ENCODE measurements around the gene SOS1.

The SOS1 gene

DNA sequence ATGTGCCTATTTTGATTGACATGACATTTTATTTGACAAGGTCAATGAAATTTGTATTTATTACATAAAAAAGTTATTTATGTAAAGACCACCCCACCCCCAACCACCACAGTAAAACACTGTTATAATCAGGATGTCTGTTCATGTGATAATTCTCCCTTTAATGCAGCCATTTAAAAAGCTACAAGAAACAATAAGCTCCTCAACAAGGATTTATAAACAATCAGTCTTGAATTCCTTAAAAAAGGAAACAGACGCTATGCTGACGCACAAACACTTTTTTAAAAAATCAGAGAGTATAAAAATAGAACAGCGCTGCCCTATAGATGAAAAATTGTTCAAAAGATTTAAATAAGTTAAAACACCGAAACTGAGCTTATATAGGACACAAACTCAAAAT is 102.2 kb downstream of the SOS1 start:
- DNase-seq = no peak

DNA sequence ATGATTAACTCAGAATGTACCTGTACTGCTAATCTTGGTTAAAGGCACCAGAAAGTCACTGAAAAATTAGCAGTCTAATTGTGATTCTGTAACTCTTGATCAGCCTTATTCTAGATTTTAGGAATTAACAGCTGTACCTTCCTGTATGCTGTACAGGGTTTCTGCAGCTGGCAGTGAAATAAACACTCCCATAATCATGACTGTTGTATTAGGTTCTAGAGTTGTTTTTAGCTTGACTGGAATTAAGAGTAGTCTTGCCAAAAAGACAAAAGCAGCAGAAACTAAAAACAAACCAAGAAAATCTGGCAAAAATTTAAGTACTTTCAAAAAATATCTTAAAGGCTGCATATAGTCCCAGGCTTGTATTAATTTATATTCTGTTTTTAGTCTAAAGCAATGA is 103.5 kb downstream of the SOS1 start:
- no peak for DNase-seq

DNA sequence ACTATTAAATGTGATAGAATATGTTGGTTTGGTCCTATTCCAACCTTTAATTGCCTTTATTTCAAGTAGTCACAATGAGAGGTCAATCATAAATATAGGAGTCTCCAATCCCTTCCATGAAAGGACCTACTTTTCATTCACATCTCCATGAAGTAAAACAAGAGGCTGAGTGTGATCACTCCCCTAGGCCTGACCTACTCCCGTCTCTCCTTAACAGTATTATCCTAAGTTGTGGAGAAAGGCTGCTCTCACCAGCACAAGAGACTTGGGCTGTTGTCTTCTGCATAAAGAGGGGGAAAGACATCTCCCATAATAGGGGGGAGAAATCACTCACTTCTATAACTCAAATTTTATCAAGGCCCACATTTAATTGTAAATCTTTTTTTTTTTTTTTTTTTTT is 105.4 kb downstream of the SOS1 start:
- DNase-seq = no peak

DNA sequence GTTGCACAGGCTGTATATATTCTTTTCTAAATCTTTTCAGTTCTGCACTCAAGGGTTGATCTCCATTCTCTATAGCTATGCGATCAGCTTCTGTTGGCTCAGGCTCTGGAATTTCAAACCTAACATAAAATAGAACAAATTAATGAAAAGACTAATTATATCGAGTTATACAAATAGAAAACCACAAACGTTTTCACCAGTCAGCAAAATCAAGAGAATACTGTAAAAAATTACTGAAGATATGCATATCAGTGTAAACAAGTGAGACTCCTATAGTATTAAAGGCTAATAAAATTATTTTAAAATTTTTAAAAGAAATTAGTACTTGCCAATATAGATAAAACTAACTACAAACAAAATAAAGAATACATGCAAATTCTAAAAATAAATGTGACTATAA is 107.0 kb downstream of the SOS1 start:
- no peak for DNase-seq

DNA sequence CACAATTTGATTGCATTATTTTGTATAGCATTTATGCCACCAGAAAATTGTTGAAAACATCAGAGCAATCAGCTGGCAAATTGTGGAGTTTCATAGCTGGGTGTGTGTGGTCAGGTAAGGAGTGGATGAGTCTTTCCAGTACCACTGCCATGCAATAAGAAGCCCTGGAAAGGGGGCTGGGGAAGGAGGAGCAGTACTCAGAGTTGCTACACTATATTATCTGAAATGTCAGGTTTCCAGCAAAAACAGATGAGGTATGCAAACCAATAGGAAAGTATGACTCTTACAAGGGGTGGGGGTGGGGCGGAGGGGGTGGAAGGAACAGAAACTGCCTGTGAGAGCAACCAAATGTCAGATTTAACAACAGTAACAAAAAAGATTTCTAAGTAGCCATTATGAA is 112.2 kb downstream of the SOS1 start:
- DNase-seq = no peak

- DNase-seq = no peak
These were observed 112.9 kb downstream of the SOS1 start for GRCh38 chr2:39007875-39008504.

GRCh38 chr2:39000552-39000951 is 120.3 kb downstream of the SOS1 start:
- DNase-seq = no peak

- no peak for DNase-seq
These were observed 123.1 kb downstream of the SOS1 start for GRCh38 chr2:38997781-38998180.

DNA sequence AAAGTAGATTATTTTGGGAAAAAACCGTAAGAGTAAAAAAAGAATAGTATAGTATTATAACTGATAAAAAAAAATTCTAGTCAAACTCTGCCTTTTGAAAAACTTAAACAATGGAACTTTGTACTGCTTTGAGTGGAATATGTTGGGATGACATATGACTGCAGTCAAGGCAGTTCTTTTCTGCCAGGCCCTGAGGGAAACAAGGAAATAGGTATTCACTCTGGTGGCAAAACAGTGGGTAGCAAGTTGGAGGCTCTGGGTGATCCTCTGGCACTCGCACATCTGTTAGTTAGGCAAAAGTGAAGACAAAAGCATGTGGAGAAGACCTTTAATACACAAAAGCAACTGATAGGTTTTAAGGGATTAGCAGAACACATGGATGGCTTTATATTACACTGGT is 129.0 kb downstream of the SOS1 start:
- DNase-seq = no peak

- no peak for DNase-seq
These were observed 132.1 kb downstream of the SOS1 start for GRCh38 chr2:38988716-38989115.

DNA sequence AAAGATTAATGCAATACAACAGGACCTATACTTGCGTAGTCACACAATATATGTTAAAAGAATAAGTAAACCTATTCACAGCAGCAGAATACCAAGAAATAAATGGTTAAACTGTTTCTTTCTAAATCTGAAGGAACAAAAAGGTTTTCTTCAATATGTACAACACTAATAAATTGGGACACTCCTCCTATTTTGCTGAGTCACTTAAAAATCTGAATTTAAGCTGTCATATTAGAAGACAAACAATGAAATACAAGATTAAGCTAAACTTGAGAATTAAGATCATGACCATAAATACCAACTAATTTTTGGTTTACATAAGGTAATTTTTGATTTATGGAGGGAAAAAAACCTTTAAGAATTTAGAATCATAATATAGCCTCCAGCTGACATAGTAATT is 138.4 kb downstream of the SOS1 start:
- DNase-seq = no peak

DNA sequence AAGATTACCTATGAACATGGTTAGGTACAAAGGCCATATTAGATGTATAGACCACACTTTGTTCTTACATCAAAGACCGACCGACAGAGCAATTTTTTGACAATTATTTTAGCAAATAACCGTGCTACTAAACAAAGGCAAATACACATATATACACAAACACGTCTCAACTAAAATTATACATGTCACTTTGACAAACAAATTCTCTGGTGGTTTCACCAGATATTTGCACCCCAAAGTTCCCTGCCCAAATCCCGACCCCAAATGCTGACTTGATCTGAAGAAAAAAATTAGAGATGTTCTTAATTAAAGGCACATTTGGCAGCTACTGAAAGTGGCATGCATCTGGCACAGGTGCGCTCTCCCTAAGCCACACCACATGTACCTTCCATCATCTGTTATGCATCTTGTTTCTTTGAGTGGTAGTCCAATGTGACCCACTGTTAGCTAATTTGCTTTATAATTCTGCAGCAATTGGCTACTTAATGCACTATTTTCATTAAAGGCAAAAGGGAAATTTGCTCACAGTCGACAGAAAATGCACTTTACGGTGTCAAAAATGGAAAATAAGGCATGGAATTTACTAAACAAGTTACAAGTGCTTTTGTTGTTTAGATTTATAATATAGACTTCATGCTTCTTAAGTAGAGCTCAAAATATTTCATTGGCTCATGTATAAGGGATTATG is 139.0 kb downstream of the SOS1 start:
- DNase-seq = no peak

GRCh38 chr2:38981003-38981669 is 139.7 kb downstream of the SOS1 start:
- no peak for DNase-seq

- no peak for DNase-seq
These were observed 141.9 kb downstream of the SOS1 start for GRCh38 chr2:38978908-38979307.

- DNase-seq = peak; percentile 70 to 78
These were observed 142.5 kb downstream of the SOS1 start for GRCh38 chr2:38978296-38978903.

DNA sequence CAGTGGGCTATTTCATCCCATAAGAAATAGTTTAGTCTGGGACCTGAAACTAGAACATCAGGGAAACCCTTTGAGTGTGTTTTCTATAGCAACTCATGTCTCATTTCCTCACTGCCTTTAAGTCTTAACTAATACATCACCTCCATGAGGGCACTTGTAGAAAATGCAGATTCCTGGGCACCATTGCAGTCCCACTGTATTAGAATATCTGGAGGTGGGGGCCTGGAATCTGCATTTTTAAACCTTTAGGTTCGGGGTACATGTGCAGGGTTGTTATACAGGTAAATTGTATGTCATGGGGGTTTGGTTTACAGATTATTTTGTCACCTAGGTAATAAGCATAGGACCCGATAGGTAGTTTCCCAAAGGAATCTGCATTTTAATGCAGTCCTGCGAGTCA is 143.8 kb downstream of the SOS1 start:
- no peak for DNase-seq

GRCh38 chr2:38975042-38975441 is 145.8 kb downstream of the SOS1 start:
- DNase-seq = no peak

DNA sequence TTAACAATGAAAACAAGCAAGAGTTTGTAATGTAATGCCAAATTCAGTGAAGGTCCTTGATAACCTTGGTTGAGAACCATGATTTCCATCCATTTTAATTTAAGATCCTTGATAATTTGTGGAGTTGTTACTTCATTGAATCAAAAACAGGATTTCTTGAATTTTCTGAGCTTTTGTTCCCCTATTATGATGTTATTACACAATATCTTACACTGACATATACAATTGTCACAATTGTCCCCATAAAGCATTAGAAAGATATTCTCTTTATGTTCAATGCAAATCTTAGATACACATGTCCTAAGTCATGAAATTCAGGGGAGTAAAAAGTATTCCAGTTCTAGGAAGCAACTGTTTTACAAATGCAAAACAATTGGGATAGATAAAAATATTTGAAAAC is 147.6 kb downstream of the SOS1 start:
- DNase-seq = no peak

DNA sequence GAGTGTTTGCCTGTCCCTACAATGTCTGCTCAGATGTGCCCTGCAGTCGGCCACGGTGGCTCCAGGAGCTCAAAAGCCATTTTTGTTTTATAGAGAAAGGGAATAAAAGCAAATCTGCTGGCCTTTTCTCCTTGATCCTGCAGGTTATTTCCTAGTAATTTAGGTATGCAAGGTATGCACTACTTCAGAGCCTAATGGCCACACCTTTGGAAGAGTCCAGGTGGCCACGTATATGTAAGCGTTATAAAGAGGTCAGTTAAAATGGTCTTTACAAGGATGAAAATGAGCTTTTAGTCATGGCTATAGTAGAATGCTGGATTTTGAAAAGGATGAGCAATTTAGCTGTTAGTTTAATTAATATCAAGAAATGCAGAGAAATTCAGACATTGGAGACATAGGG is 149.5 kb downstream of the SOS1 start:
- no peak for DNase-seq

DNA sequence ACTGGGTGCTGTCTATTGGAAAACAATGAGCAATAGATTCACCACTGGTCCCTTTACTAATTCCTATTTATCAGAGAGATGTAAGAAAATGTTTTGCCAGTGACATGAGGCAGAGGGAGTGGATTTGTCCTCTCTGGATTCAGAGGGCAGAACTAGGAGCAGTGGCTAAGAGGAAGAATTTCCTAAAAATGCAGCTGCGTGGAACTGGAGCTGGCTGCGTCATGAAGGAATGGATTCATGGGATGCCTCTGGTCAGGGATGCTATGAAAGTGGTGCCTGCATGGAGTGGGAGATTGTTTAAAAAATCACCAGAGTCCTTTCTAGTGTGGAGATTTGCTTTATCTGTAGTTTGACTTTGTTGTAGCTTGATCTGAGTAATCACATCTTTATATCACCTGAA is 152.8 kb downstream of the SOS1 start:
- no peak for DNase-seq

- no peak for DNase-seq
These were observed 154.2 kb downstream of the SOS1 start for GRCh38 chr2:38966678-38967077.

- DNase-seq = no peak
These were observed 154.8 kb downstream of the SOS1 start for GRCh38 chr2:38966006-38966405.

DNA sequence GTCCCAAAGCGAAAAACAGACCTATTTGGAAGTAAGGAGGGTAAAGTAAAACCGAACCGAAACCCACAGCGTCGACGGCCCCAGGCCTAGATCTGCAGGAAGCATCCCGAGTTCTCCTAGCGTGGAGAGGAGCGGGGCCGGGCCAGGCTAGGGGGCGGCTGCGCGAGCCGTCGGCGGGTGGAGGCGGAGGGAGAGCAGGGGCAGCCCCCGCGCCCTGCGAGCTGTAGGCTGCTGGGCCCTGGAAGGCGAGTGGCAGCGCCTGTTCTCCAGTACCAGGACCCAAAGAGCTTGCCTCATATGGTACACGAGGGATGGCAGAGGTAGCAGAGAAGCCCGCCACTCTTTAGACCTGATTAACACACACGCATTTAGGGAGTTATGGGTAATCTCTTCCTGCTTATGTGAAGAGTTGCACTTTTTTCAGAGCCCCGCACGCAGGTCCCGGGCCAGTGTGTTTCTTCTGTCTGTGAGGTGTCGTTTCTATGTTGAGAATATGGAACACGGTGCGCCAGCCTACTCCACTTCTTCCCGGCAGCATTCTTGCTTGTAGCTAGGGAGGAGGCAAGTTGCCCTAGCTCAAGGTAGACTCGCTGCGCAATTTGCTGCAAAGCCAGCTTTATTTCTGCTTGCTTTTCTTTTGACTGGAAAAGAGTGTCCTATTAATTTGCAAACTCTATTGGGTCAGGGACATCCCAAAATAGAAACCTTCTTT is 160.1 kb downstream of the SOS1 start:
- DNase-seq = no peak

Data from Kasumi-1 (cell line).